ENCODE data around the gene LNP1.
"Not testable (repeated sequence)": the region's sequence is repeated elsewhere in the genome, so short reads cannot be mapped to it uniquely, and the experiment has no call there.

LNP1 gene

DNA sequence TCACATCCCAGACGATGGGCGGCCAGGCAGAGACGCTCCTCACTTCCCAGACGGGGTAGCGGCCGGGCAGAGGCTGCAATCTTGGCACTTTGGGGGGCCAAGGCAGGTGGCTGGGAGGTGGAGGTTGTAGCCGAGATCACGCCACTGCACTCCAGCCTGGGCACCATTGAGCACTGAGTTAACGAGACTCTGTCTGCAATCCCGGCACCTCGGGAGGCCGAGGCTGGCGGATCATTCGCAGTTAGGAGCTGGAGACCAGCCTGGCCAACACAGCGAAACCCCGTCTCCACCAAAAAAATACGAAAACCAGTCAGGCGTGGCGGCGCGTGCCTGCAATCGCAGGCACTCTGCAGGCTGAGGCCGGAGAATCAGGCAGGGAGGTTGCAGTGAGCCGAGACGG is 77.2 kb downstream of the LNP1 start:
- not testable (repeated sequence) for DNase-seq

- DNase-seq: no peak
These were observed 78.7 kb downstream of the LNP1 start for GRCh38 chr3:100480081-100480480.

DNA sequence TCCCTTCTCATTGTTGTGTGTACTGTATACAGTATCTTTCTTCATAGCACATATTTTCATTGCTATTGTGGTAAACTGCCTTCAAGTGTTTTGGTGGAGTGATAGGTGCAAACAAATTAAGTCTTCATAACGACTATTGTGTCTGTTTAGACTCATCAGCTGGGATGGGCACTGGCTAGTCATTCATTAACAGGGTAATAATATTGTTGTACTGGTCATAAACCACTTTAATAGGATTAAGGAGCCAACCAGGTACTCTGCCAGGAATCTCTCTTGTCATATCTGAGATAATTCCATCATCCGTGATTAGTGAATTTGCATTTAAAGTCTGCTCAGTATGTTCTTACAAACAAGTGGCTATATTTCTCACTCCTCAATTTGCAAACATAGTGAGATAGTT is 80.8 kb downstream of the LNP1 start:
- DNase-seq: no peak

DNA sequence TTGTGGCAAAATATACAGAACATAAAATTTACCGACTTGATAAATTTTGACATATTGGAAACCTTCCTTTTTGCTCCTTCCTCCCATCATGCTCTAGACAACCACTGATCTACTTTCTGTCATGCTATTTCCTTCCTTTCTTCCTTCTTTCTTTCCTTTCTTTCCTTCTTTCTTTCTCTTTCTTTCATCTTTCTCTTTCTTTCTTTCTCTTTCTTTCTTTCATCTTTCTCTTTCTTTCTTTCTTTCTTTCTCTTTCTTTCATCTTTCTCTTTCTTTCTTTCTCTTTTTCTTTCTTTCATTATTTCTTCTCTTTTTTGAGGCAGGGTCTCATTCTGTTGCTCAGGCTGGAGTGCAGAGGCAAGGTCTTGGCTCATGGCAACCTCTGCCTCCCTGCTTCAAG is 82.2 kb downstream of the LNP1 start:
- no peak for DNase-seq

- no peak for DNase-seq
These were observed 85.5 kb downstream of the LNP1 start for GRCh38 chr3:100486808-100487207.

- DNase-seq: no peak
These were observed 87.8 kb downstream of the LNP1 start for GRCh38 chr3:100489118-100489517.

- peak; percentile 95 to 98 (median 96) for DNase-seq
These were observed 91.0 kb downstream of the LNP1 start, which contains the start of gene TMEM45A for GRCh38 chr3:100492059-100493006. TSS of gene TMEM45A (plus strand) at chr3:100492619. CDS start at chr3:100555212, 62,593 bp downstream.

DNA sequence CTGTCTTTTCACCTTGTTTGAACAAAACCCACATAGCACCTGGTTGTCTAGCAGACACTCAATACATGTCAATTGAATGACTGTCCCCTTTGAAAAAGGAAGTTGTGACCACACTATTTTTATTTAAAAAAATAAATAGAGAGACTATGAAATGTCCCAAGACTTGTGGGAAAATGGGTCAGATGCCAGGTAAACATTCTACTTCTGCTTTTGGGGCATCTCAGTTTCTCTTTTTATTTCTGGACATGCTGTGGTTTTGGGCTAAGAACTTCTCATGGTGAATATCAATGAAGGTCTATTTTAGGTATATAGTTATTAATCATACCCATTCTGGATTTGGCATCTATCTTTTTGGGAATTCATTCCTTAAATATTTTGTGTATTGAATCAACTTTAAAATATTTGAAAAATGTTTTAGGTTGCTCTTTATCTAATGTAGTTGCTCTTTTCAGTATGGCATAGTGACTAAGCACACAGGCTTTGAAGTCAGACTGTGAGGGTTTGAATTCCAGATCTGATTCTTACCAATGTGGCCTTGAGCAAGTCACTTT is 95.4 kb downstream of the LNP1 start:
- peak in 1 of 4 experiments; percentile 3 for DNase-seq

DNA sequence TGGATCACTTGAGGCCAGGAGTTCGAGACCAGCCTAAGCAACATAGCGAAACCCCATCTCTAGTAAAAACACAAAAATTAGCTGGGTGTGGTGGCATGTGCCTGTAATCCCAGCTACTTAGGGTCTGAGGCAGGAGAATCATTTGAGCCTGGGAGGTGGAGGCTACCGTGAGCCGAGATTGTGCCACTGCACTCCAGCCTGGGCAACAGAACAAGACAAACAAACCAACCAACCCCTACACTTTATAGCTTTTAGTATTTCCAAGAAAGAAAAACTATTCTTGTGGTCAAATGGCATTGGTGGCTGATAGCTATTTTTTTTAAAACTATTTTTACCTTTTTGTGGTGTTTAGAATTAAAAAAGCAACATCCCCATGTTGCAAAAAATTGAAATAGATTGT is 98.3 kb downstream of the LNP1 start:
- DNase-seq: no peak

DNA sequence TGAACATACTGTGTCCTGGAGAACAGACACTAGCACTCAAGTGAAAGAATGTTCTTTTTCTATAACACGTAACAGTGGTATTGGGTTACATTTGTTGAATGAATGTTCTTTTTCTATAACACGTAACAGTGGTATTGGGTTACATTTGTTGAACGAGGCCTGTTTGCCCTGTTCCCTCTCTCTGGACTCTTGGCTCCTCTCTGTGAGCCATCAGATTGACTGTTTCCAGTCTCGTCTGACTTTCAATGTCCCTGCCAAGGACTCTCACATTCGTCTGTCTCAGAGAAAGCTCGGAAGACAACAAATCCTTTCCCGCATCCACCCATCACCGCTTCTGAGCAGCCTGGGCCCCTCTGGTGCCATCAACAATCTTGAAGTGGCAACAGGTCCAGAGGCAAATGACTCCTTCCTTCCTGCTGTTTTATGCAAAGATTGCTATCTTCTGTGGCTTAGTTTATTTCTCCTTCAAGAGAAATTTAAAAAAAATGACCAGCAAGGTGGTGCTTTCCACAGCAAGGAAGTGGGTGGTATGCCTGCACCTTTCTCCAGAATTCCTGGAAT is 99.1 kb downstream of the LNP1 start:
- DNase-seq: no peak

GRCh38 chr3:100503448-100503847 is 102.1 kb downstream of the LNP1 start:
- peak in 3 of 4 experiments; percentile 9 to 52 (median 35) for DNase-seq

All from suppressor macrophage (primary cell).